GM12801 (cell line): Measurements from ENCODE around the gene EPS8L2.

ENCODE experiments used
- TF ChIP-seq, protein P1 (sequence below): IDR thresholded peaks from one replicate; pipeline ENCODE4 v1.5.1; 2011; ENCODE audit warnings: control low read depth; ENCODE audit not compliant: insufficient read length; ENCODE audit errors: extremely low read depth

EPS8L2 gene

DNA sequence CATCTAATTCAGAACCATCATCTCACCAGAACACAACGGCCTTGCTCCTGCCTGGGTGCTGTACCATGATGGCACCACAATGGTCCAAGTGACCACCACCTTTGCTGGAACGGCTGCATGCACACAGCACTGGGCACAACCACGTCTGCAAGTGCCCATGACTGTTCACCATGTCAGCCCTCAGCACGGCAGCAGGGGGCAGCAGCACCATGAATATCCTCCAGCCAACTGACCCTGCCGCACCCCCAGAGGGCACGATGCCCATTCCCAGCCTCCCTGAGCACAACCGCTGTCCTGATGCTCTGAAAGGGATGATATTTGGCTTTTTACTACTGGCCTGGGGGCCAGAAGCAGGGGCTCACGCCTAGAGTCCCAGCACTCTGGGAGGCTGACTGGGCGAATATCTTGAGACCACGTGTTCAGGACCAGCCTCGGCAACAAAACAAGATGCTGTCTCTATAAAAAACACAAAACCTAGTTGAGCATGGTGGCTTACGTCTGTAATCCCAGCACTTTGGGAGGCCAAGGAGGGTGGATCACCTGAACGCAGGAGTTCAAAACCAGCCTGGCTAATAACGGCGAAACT lies 43.2 kb upstream of the EPS8L2 start:
- TF ChIP-seq, protein P1, sequence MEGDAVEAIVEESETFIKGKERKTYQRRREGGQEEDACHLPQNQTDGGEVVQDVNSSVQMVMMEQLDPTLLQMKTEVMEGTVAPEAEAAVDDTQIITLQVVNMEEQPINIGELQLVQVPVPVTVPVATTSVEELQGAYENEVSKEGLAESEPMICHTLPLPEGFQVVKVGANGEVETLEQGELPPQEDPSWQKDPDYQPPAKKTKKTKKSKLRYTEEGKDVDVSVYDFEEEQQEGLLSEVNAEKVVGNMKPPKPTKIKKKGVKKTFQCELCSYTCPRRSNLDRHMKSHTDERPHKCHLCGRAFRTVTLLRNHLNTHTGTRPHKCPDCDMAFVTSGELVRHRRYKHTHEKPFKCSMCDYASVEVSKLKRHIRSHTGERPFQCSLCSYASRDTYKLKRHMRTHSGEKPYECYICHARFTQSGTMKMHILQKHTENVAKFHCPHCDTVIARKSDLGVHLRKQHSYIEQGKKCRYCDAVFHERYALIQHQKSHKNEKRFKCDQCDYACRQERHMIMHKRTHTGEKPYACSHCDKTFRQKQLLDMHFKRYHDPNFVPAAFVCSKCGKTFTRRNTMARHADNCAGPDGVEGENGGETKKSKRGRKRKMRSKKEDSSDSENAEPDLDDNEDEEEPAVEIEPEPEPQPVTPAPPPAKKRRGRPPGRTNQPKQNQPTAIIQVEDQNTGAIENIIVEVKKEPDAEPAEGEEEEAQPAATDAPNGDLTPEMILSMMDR = no peak

DNA sequence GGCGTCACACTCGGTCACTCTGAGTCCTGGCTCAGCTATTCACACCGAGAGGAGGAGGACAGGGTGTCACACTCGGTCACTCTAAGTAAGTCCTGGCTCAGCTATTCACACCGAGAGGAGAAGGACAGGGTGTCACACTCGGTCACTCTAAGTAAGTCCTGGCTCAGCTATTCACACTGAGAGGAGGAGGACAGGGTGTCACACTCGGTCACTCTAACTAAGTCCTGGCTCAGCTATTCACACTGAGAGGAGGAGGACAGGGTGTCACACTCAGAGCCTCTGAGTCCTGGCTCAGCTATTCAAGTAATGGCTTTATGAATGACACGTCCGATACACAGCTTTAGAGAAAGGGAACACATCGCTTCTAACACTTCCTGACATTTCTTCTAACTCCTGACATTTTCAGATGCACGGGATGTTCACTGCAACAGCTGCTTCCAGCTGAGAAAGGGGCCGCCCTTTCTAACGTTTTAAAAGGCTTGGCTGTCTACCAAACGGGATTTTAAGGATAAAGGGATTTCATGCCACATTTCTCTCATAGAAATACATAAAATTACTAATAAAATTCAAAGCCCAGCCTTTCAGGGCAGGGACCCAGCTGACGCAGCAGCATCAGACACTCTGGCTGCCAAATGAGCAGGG lies 40.8 kb upstream of the EPS8L2 start:
- TF ChIP-seq, protein P1 = no peak

DNA sequence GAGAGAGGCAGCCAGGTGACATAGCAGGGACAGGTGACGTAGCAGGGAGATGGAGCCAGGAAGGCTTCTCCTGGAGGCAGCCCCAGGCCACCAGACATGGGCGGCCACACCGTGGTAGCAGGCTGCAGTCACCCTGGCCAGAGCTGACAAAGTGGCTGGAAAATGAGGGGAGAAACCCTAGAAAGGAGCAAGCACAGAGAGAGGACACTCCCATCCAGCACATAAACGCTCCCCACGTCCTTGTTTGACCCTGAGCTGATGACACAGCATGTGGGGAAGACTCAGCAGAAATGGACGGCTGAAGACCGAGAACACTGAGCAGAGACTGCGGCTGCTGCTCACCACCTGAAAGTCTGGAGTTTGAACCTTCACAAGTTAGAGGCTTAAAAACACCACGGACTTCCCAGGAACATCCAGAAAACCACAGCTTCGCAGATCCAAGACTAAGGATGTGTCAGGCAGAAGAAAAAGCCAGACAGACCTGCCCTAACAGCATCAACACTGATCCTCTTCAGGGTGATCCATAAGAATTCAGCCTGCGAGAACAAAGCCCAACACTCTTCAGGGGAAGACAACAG lies 40.2 kb upstream of the EPS8L2 start:
- TF ChIP-seq, protein P1 = no peak

DNA sequence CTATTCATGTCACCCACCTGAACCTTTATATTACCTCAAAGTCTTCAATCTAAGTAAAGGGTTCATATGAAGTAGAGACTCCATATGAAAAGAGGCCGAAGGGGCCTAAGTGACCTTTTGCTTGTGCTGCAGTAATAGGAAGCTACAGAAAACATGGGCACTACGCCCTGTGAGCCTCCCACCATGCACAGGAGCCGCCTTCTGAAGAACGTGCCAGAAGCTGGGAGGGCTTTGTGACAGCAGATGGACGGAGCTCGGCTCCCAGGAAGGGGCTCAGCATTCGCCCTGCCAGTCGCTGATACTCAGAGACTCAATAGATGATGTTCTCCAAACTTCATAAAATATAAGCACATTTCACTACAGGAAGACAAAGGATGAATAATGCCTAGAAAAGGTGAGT lies 32.2 kb upstream of the EPS8L2 start:
- TF ChIP-seq, protein P1 = no peak

DNA sequence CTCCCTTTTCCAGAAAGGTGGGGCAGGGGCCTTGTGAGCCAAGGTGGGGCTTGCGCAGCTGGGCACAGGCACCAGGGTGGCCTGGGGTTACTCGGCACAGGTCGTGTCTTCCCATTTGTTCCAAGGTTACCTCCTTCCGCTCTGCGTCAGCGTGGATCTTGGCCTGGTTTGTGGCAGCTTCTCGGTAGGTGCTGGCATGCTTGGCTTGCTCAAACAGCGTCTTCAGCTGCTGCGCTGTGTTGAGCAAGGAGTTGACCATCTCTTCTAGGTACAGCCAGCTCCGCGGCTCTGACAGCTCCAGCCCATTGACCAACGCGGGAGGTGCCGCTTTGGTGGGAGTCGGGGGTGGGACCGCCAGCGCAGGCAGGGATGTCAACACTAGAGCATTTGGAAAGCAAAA lies 31.6 kb upstream of the EPS8L2 start:
- TF ChIP-seq, protein P1 = no peak

DNA sequence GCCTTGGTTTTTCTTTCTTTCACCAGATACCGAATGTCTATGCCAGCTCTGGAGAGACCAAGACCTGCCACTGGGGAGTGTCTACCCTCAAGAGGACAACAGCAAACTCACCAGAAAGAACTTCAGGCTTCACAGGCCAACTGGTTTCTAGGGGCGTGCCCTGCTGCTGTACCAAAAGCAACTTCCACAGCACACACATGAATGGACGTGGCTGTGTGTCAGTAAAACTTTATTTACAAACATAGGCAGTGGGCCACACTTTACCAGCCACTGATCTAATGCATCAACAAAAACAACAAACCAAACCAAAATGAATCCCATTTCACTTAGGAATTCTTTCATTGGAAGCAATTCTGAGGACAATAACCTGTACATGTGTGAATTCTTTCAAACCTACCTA lies 27.7 kb upstream of the EPS8L2 start:
- TF ChIP-seq, protein P1 = no peak

DNA sequence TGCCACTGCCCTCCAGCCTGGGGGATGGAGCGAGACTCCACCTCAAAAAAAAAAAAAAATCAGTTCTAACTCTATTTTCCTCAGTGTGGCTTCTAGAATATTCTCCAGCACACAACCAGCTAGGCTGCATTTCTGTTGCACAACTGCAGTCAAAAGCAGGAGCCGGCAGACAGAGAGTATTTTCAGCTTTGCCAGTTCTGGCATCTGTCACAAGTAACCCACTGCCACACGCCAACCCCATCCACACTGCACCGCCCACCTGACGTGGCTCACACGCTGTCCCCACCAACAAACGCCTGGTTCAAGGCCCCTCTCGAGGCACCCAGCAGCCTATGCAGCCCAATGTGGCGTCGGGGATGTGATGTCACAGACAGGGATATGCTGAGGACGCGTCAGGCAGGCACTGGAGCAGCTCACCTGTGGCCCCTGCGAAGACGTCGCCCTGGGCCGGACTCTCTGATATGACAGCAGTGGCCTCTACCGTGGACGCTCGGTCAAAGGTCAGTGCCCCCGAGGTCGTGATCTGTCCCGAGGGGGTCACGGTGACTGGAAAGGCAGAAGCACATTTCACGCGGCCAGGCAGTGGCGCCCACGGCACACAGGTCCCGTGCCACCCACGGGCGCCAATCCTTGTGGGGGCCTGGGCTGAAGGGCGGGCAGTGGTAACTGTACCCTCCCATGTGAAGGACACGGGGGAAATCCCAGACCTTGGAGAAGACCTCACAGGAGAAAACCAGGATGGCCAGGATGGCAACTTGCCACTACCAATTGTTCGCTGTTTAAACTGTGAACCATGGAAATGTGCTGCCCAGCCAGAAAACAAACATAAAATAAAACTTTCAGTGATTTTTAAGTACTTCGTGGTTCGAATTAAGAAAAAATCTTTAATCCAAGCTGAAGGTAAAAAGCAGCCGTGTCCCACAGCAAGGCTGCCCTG lies 26.5 kb upstream of the EPS8L2 start:
- TF ChIP-seq, protein P1 = no peak
